GM21526 (cell line): ENCODE results near the gene LDHAL6B.

ENCODE experiments used
- ATAC-seq: cut with Tn5 transposase; IDR thresholded peaks from one replicate; pipeline ENCODE4 v1.9.1; 2021; ENCODE audit warnings: moderate library complexity; ENCODE audit not compliant: unreplicated experiment, low FRiP score

LDHAL6B gene

DNA sequence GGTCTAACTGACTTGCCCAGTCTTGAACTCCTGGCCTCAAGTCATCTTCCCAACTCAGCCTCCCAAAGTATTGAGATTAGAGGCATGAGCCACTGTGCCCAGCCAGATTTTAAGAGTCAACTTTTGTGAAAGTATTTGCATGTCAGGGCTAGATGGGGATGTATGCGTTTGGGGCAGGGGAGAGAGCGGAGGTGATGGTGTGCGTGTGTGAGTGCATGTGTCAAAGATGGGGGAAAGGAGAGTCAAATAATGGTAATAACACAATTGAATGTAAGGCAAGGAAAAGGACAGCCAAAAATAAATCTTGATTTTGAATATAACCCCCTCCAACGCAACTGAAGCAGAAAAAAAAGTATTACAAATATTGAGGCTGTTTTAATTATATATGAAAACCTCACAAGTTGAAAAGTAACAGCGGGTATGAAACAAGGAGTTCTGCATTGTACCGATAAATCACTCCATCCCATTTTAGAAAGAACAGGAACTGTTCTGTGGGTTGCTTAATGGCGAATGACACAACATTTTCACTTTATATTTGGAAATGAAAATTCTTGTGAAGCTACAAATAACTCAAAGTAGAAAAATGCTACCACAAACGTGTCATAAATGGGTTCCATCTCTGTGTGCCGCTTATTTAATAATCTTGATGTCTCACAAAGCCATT is 29.9 kb upstream of the LDHAL6B start:
- ATAC-seq = no peak

DNA sequence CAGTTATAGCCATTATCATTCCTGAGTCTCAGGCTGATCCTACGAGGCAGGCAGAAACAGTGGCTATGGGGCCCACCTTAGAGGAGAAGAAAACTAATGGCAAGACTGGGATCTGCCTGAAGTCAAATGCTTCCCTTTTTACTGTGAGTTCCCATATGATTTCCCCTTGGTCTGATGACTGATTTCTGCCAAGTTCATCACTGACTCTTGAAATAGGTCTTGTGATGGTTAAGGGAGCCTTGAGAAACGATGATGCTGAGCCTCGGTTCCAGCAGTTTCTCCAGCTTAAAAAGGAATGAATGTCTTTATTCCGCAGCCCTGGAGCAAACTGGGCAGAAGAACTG is 29.4 kb upstream of the LDHAL6B start:
- ATAC-seq = no peak

DNA sequence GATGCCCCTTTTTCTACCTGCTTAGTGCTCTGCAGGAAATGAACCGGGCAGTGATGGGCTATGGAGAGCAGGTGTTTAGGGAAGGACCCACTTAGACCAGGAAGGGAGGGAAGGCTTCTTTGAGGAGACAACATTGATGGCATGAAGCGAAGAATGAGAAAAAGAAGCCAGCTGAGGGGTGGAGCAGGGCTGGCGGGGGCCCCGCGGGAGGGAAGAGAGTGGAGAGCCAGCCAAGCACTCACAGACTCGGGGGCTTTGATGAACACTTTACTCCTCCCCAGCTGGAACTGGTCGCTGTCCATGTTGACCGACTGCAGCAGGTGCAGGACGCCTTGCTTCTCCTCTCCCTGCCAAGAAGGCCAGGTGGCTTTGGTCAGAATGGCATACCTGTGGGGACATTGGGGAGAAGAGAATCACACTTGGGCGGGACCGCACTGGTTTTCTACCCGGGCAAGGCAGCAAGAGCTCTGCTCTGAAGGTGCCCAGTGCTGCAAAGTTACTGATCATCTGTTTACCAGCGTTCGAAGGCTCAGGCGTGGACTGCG is 28.4 kb upstream of the LDHAL6B start:
- ATAC-seq = no peak

DNA sequence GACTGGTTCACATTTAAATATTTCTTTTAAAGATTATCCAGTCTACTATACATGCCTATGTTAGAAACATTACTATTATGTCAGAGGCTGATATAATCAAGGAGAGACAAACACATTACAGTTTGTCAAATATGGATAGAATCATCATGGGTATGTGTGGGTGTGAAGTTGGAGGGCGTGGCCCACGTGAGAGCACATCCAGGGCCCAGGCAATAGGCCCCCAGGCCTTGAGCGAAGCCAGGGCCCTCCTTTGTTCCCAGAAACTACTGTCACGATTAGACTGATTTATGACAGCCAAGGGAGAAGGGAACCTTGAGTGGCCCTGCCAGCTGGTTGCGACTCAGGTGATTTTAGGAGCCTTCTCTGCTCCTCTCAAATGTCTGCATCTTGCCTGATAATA is 26.9 kb upstream of the LDHAL6B start:
- no peak for ATAC-seq

DNA sequence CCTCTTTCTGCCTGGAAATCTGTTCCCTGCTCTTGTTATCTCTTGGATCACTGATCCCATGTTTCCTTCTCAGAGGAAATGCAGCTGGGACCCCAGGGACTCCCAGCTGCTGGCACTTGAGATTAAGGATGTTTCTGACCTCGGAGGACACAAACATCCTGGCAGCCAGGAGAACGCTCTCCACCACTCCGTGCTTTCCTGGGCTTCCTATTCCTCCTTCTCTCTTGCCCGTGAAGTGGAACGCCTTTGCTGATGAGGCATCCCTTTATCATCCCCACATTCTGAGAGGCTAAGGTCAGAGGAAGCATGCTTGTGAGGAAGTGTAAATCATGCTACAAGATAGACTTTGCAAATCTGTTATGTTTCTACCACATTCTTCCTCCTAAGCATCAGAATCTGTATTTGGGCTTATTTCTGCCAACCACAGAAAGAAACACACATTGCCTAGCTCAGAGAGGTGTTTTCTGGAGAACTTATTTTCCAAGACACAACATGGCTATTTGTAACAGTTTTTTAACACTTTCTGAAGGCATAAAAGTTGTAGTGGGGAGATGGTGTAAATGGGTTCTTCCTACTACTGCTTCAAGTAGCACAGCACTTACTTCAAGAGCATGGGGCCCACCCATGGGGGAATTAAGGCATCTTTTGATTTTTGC is 25.6 kb upstream of the LDHAL6B start:
- no peak for ATAC-seq

DNA sequence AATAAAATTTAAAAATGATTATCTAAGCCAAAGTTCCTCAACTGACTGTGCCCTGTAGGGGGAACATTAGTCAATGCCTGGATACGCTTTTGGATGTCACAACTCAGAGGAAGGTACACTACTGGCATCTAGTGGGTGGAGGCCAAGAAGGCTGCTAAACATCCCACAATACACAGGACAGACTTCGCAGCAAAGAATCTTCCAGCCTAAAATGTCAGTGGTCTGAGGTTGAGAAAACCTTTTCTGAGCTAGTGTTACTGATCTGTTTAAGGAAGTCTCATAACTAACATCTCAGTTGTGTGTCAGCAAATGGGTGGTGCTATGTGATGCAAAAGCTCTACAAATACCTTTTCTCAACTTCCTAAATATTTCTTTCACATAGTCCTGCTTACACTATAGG is 20.9 kb upstream of the LDHAL6B start:
- ATAC-seq = no peak

DNA sequence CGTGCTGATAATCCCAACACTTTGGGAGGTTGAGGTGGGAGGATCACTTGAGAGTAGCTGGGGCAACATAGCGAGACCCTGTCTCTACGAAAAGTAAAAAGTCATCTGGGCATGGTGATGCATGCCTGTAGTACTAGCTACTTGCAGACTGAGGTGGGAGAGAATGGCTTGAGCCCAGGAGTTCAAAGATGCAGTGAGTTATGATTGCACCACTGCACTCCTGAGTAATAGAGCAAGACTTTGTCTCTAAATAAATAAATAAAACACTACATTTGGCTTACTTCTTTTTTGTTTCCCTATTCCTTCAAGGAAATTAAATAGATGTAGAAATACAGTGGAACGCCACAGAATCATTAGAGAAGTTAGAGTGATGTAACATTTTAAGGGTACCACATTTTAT is 20.1 kb upstream of the LDHAL6B start:
- ATAC-seq = no peak

DNA sequence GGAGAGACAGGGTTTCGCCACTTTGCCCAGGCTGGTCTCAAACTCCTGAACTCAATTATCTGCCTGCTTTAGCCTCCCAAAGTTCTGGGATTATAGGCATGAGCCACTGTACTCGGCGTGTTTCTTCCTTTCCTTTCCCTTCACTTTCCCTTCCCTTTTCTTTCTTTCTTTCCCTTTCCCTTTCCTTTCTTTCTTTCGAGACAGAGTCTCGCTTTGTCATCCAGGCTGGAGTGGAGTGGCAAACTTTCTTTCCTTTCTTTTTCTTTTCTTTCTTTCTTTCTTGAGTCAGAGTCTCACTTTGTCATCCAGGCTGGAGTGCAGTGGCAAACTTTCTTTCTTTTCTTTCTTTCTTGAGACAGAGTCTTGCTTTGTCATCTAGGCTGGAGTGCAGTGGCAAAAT is 17.4 kb upstream of the LDHAL6B start:
- ATAC-seq = no peak

DNA sequence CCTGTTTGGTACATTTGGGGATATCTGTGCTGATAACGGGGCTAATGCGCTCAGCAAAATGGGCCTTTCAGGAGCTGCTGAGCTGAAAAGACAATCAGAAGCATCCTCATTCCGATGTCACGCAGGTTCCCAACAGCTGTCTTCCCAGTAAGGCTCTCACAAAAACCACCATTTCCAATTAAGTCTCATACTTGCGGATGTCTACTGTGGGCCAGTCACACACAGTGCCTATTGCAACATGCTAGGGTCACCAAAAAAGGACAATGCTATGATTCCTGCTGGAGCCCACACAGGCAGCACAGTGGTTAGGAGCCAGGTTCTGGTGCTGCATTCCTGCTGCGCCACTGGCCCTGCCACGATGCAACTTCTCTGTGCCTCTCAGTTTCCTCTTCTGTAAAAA is 16.4 kb upstream of the LDHAL6B start:
- no peak for ATAC-seq

DNA sequence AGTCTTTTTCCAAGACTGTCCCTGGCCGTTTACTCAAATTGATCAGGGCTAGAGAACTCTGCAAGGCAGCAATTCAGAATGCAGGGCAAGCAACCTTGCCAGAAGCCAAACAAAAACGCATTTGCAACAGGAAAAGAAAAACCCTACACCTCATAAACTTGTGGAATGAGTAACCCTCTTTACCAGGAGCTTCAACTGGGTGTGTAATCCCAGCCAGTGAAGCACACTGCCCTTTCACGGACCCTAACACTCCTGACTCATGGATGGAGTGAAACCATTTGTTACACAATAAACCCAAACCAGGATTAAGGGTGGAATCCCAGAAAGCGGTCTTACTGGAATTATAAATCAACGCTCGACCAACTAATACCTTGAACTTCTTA is 14.8 kb upstream of the LDHAL6B start:
- no peak for ATAC-seq

DNA sequence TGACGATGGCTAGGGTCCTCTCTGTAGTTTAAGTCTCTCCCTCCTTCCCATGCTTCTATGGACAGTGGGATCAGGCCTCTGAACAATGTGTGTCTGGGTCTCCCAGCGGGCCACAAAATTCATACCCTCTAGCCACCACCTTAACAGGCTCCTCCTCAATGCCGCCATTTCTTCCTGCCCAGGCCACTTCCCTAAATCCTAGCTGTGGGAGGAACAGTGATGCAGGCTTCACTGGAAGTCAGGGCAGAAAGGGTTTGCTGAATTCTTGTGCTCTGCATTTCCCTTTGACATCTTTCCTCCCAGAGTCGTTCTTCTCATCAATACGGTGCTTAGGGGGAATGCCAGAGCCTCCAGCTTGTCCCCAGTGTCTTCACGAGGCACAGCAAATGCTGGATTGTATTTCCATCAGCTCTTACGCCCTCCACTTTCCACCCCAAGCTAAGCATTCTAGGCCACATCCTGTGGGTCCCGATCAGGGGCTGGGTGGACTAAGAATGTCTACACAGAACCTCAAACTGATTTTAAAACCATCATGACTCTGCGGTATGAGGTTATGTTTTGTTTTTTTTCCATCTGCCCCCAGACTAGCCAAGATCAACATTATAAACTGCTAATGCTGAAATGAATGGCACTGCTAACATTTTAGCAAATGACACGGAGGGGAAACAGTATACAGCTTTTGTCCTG is 11.9 kb upstream of the LDHAL6B start:
- ATAC-seq = no peak

DNA sequence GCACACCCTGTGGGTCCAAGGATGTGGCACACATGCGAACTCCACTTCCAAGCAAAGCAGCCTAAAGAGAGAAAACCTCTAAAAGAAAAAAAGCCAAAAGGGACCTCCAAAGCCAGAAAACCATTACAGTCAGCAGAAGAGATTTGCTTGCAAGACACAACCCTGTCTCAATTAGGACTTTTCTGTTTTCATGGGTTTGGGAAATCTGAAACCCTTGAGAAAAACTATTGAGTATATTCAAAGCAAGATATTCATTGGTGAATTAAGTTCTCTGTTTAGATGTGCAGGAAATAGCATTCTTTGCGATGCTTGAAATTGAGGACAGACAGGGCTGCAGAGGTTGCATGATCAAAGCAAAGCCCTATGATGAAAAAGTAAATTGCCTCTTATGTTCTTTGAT is 10.2 kb upstream of the LDHAL6B start:
- ATAC-seq = no peak

DNA sequence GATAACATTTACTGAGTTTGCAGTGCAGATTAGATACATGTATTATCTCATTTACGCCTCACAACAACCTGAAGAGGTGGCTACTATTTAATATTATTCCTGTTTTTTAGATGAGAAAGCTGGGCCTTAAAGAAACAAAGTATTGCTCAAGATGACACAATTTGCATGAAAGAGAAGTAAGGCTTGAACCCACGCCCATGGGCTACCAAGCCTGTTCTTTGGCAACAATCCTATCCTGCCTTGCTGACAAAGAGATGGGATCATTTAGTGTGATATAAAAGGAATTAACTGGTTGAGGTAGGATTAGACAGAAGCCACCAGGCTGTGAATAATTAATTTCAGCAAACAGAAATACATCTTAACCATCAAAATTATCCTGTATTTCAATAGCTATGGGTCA is 9.2 kb upstream of the LDHAL6B start:
- no peak for ATAC-seq

DNA sequence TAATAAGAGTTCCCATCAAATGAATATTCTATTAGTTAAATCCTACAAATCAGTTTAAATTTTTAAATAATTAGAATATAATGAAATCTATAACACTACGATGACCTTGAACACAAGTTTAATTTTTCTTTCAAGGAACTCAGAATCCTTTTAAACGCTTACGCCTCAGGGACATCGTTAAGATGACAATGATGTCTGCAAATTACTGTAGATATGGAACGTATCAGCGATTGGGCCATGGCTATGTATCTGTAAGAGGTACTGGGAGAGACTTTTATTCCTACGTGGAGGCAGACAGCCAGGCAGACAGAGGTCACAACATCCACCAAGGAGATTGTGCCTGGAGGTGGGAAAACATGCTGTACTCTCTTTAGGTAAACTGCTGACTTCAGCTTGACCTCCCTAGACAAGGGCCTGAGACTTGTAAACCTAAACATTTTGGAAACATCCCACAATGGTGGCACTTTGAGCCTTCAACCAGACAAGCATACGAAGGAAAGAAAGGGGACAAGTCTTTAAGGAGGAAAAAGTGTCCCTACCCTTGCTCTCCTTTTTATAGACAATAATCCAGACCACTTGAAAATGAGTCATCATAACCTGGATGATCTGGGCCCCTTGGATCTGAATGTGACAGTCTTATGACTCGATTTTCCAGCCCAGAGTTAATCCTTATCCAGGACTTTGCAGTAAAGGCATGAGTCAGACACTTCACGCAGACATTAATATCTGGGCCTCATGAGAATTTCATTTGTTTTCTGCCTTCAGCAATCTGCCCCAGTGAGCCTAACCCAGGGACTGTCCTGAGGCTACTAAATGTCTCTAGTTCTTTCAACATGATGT is 6.8 kb upstream of the LDHAL6B start:
- ATAC-seq = no peak

DNA sequence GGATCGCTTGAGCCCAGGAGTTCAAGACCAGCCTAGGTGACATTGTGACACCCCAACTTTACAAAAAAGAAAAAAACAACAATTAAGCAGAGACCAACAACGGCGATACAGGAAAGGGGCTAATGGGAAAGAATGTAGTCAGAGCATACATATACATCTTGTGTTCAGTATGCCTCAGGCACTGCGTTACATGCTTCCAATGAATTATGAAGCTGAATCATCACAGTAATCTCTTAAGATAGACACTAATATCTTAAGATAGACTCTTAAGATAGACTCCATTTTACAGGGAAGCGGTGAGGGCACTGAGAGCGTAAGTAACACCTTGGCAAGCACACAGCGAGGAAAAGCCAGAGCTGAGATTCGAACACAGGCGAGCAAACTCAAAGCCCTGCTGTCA is 6.1 kb upstream of the LDHAL6B start:
- no peak for ATAC-seq

DNA sequence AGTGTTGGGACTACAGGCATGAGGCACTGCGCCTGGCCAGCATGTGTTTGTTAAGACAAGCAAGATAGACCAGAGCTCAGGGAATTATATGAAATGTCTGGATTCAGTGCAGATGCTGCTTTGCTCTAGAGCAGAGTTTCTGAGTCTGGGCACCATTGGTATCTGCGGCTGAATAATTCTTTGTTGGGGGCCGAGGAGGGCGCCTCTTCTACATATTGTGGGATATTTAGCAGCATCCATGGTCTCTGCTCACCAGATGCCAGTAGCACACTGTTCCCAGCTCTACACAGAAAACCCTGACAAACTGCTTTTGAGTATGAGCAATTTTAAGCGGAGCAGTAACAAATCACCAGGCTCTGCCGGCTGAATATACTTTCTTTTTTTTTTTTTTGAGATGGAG is 3.6 kb upstream of the LDHAL6B start:
- ATAC-seq = no peak

DNA sequence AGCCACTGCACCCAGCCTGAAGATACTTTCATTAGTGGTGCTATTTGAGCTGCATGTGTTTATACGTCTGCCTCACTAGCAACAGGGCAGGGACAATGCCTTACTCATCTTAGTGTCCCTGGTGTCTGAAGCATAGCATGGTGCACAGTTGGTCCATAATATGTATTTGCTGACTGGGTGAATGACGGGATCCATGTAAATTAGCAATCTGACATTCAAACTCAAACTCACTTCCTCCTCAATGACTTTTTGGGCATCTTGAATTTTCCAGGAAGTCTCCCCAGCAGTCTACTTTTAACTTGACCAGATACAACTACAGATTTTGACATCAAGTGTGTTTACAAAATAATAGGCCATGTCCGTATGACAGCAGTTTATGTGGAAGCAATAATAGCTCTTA is 3.0 kb upstream of the LDHAL6B start:
- ATAC-seq = no peak

DNA sequence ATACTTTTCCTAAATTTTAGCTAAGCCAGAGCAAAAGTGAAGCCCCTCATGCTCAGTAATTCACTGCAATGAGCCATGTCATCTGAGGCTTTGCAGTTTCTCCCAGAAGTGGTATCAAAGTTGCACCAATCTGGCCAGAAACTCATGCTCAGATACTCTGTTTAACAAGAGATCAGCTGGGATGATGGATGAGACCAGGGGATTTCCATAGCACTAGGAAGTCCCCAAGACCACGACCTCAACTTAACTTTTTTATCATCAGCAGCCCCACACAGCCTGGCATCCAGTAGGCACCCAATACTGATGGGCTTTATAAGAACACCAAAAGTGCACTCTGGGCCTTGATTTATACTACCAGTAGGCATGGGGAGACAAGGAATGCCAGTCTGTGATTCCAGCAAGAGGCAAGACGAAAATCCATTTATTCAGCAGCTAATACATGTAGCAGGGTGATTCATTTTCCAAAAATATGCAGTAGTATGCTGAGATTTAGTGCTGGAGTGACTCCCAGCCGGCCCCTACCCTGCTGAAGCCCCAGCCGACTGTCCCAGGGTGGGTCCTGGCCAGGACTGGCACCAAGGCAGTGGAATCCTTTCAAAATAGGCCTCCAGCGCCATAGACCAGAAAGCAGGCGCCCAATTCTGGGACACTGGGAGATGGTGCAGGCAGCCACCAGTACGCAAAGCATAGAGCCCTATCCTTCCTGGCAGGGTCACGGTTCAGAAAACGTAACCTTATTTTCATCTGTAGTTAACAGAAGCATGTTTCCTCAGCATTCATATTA is 612 bp upstream of the LDHAL6B start:
- ATAC-seq = no peak

DNA sequence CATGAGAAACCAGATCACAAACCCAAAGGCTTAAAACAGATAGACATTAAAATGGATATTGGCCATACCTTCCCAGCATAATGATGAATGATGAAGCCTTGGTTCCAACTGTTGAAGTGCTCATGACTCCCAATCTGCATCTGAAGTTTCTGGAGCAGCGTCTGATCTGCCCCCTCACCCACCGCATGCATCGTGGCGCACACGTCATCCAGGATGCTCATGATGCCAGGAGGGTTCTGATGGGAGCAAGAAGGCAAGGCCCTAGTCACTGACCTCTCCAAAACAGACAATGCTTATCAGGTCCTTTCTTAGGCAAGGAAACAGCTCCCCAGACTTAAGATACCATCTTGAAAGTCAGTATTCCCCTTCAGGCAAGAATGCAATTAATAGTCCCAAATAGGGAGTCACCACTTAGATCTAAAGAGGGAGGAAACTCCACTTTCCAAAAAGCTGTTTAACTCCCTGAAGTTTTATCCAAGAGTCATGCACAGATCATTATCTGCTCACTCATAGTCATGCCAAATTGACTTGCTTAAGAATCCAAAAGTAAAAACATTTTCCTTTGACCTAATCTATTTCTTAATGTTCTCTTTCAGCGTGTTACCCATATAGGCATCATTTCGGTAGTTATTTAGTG is 2.1 kb downstream of the LDHAL6B start:
- no peak for ATAC-seq

DNA sequence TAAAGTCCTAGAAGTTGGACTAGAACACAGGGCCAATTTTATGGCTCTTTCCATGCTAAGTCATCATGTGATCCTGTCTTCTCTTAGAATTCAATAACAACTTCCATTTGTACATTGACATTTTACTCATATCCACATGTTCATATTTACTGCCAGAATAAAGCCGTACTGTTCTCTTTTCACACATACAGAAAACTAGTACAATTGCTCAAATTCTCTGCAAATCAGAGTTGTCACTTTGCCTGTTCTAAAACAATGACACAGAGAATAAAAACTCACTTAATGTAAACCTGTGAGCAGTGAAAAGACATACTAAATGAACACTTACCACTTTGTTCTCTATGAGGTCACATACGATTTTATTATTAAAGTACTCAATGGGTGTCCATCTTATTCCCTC is 3.5 kb downstream of the LDHAL6B start:
- ATAC-seq = no peak
